ENCODE results near the gene ZNF746.

Gene ZNF746

GRCh38 chr7:149497467-149498261 is at the start of gene ZNF746:
TSS of gene ZNF746 (minus strand) at chr7:149497809. CDS start at chr7:149497536, 273 bp downstream.
- Histone ChIP-seq H3K9me3 (ENCODE audit: severe bottlenecking) (no peaks in the 10 kb centered on the region), H3K27me3 (ENCODE audit: insufficient read depth, poor library complexity, severe bottlenecking) (no peaks in the 10 kb centered on the region), H3K4me3 (ENCODE audit: severe bottlenecking) (peak within 1 kb of the TSS; percentile 100), H3K27ac (ENCODE audit: poor library complexity, severe bottlenecking) (peak within 1 kb of the TSS; percentile 61), H3K36me3 (ENCODE audit: low read depth) (peaks cover 20% of the 10 kb centered on the region), H3K4me1 (ENCODE audit: insufficient read depth, poor library complexity, severe bottlenecking) (no peaks in the 10 kb centered on the region)
- DNase-seq (ENCODE audit: low spot score) (no peak), ATAC-seq (ENCODE audit: low read depth) (peak; percentile 88)
- TF ChIP-seq, protein P1, sequence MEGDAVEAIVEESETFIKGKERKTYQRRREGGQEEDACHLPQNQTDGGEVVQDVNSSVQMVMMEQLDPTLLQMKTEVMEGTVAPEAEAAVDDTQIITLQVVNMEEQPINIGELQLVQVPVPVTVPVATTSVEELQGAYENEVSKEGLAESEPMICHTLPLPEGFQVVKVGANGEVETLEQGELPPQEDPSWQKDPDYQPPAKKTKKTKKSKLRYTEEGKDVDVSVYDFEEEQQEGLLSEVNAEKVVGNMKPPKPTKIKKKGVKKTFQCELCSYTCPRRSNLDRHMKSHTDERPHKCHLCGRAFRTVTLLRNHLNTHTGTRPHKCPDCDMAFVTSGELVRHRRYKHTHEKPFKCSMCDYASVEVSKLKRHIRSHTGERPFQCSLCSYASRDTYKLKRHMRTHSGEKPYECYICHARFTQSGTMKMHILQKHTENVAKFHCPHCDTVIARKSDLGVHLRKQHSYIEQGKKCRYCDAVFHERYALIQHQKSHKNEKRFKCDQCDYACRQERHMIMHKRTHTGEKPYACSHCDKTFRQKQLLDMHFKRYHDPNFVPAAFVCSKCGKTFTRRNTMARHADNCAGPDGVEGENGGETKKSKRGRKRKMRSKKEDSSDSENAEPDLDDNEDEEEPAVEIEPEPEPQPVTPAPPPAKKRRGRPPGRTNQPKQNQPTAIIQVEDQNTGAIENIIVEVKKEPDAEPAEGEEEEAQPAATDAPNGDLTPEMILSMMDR (IDR thresholded peaks at IDR 0.05; ENCODE audit: poor library complexity, severe bottlenecking) = peak; percentile 87

GRCh38 chr7:149547126-149547525 is 49.5 kb upstream of the ZNF746 start:
- Histone ChIP-seq H3K36me3 (ENCODE audit: low read depth) (peaks cover 27% of the 10 kb centered on the region), H3K9me3 (ENCODE audit: severe bottlenecking) (no peaks in the 10 kb centered on the region)
- no peak for ATAC-seq (ENCODE audit: low read depth)

DNA sequence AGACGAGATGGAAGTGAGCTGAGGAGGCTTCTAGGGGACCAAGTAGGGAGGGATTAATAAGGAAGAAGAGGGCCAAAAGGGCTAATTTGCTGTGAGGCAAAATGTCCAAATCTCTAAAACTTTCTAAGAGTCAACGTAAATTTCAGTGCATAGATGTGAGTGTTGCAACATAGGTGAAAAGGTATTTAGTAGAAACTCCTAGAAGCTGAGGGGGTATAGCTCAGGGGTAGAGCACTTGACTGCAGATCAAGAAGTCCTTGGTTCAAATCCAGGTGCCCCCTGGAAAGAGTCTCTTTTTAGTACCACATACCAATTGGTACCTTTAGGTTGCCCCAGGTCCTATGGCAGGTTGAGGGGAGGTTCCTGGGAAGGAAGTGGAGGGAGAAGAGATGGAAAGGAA is 48.7 kb upstream of the ZNF746 start:
- no peak overlapping the region for H3K4me3 ChIP-seq (ENCODE audit: severe bottlenecking)
- TF ChIP-seq, protein P1 (IDR thresholded peaks at IDR 0.05; ENCODE audit: poor library complexity, severe bottlenecking) = no peak
- DNase-seq (ENCODE audit: low spot score) (no peak), ATAC-seq (ENCODE audit: low read depth) (peak; percentile 20; the same call in 1 of the 3 replicates)
- no peaks in the 10 kb centered on the region for H3K27me3 ChIP-seq (ENCODE audit: insufficient read depth, poor library complexity, severe bottlenecking)
- H3K27ac ChIP-seq (ENCODE audit: poor library complexity, severe bottlenecking) = no peak overlapping the region
- H3K36me3 ChIP-seq (ENCODE audit: low read depth) = peaks cover 19% of the 10 kb centered on the region
- H3K4me1 ChIP-seq (ENCODE audit: insufficient read depth, poor library complexity, severe bottlenecking) = no peaks in the 10 kb centered on the region
- H3K9me3 ChIP-seq (ENCODE audit: severe bottlenecking) = no peaks in the 10 kb centered on the region

More at GRCh38 chr7:149547126-149547525, 49.5 kb upstream of the ZNF746 start:
- Histone ChIP-seq H3K27ac (ENCODE audit: poor library complexity, severe bottlenecking) (no peak overlapping the region), H3K4me3 (ENCODE audit: severe bottlenecking) (no peak overlapping the region), H3K27me3 (ENCODE audit: insufficient read depth, poor library complexity, severe bottlenecking) (no peaks in the 10 kb centered on the region), H3K4me1 (ENCODE audit: insufficient read depth, poor library complexity, severe bottlenecking) (no peaks in the 10 kb centered on the region)
- TF ChIP-seq, protein P1 (IDR thresholded peaks at IDR 0.05; ENCODE audit: poor library complexity, severe bottlenecking) = no peak
- DNase-seq (ENCODE audit: low spot score) = no peak

GRCh38 chr7:149544028-149544427 is 46.4 kb upstream of the ZNF746 start:
- peak; percentile 89 for ATAC-seq (ENCODE audit: low read depth)
- Histone ChIP-seq H3K4me3 (ENCODE audit: severe bottlenecking) (no peak overlapping the region), H3K4me1 (ENCODE audit: insufficient read depth, poor library complexity, severe bottlenecking) (no peaks in the 10 kb centered on the region), H3K36me3 (ENCODE audit: low read depth) (no peaks in the 10 kb centered on the region), H3K9me3 (ENCODE audit: severe bottlenecking) (peaks cover 4% of the 10 kb centered on the region), H3K27ac (ENCODE audit: poor library complexity, severe bottlenecking) (no peak overlapping the region), H3K27me3 (ENCODE audit: insufficient read depth, poor library complexity, severe bottlenecking) (no peaks in the 10 kb centered on the region)
- DNase-seq (ENCODE audit: low spot score) = no peak
- TF ChIP-seq, protein P1 (IDR thresholded peaks at IDR 0.05; ENCODE audit: poor library complexity, severe bottlenecking) = no peak

GRCh38 chr7:149532654-149533053 is 35.0 kb upstream of the ZNF746 start:
- no peaks in the 10 kb centered on the region for H3K36me3 ChIP-seq (ENCODE audit: low read depth)

More at GRCh38 chr7:149532654-149533053, 35.0 kb upstream of the ZNF746 start:
- no peak for DNase-seq (ENCODE audit: low spot score)
- H3K27ac ChIP-seq (ENCODE audit: poor library complexity, severe bottlenecking) = no peak overlapping the region
- H3K4me3 ChIP-seq (ENCODE audit: severe bottlenecking) = no peak overlapping the region
- H3K9me3 ChIP-seq (ENCODE audit: severe bottlenecking) = peaks cover 28% of the 10 kb centered on the region
- TF ChIP-seq, protein P1 (IDR thresholded peaks at IDR 0.05; ENCODE audit: poor library complexity, severe bottlenecking) = no peak
- no peaks in the 10 kb centered on the region for H3K4me1 ChIP-seq (ENCODE audit: insufficient read depth, poor library complexity, severe bottlenecking)
- H3K27me3 ChIP-seq (ENCODE audit: insufficient read depth, poor library complexity, severe bottlenecking) = no peaks in the 10 kb centered on the region
- ATAC-seq (ENCODE audit: low read depth) = no peak

Data from RWPE2 (cell line).